ENCODE measurements around the gene PKDCC. TPM values are rescaled to one million over a fixed set of nuclear protein-coding genes. Genes with fewer than 3 reads are reported as not detected.
A peak's percentile ranks its signal among the peaks of the same experiment; 100 is the strongest.

Gene PKDCC
- total RNA-seq, 2 donors from 2014 or later, result 11.1 to 61.4 TPM

DNA sequence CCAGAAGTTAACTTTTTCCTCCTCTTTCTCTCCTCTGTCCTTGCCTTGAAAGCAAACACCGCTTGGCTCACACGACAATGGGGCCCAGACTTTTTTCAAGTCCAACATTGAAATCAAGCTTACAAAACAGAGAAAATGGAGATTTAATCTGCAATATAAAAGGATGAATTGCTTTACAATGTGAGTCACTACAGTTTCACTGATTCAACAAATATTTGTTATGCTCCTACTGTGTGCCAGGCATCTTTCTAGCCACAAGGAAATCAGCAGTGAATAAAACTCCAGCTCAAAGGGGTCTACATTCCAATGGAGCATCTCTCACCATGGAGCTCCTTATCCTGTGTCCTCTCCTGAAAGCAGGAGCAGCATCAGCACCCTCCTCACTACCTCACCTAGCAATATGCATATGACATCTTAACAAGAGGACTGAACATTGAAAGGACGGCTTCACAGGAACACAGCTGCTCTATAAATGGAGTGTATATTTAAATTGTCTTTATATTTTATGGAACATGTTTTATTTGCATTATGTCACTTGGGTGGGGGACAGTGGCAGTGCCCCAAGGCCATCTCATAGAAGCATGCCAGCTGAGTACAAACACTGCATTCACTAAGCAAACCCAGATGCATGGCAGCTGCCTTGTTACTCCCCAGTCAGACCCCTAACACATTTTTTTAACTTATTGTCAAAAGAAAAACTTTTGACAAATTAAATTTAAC lies 39.5 kb downstream of the PKDCC start:
- no peaks in the 10 kb centered on the region for H3K27me3 ChIP-seq (replicated peaks; ENCODE audit: insufficient read depth)
- no peak overlapping the region for H3K27ac ChIP-seq
- H3K9me3 ChIP-seq, result no peaks in the 10 kb centered on the region
- intact Hi-C loops (cut with DNase I), result loop anchor here (2.0 to 10.0 kb wide), 4 partner anchors 40 to 232 kb away; partner anchors contain the start of gene PKDCC
- TF ChIP-seq POLR2A (IDR thresholded peaks at IDR 0.05), result no peak
- TF ChIP-seq POLR2AphosphoS5 (IDR thresholded peaks at IDR 0.05), result no peak
- TF ChIP-seq, protein P1, sequence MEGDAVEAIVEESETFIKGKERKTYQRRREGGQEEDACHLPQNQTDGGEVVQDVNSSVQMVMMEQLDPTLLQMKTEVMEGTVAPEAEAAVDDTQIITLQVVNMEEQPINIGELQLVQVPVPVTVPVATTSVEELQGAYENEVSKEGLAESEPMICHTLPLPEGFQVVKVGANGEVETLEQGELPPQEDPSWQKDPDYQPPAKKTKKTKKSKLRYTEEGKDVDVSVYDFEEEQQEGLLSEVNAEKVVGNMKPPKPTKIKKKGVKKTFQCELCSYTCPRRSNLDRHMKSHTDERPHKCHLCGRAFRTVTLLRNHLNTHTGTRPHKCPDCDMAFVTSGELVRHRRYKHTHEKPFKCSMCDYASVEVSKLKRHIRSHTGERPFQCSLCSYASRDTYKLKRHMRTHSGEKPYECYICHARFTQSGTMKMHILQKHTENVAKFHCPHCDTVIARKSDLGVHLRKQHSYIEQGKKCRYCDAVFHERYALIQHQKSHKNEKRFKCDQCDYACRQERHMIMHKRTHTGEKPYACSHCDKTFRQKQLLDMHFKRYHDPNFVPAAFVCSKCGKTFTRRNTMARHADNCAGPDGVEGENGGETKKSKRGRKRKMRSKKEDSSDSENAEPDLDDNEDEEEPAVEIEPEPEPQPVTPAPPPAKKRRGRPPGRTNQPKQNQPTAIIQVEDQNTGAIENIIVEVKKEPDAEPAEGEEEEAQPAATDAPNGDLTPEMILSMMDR (IDR thresholded peaks at IDR 0.05), result no peak
- WGBS, result 62% methylated on average over 3 of the region's 3 CpGs
- DNase-seq (ENCODE audit: low spot score), result no peak
- no peak overlapping the region for H3K4me3 ChIP-seq
- H3K4me1 ChIP-seq (replicated peaks), result peaks cover 7% of the 10 kb centered on the region
- H3K36me3 ChIP-seq, result no peaks in the 10 kb centered on the region

DNA sequence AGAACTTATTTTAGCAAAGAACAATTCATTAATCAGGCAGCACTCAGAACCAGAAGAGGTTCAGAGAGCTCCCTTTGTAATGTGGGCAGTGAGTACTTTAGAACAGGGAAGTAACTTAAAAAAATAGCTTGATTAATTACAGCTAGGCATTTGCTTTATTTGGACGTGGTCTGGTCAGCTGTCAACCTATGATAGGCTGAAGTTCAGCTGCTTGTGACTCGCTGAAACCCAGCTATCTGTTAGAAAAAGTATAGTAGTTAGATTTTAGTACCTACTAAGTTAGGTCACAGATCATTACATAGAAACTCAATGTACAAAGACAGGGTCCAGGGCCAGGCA lies 40.0 kb downstream of the PKDCC start:
- 70% methylated on average over 2 of the region's 2 CpGs for WGBS
- intact Hi-C loops (cut with DNase I), result loop anchor here (2.0 to 10.0 kb wide), 4 partner anchors 41 to 233 kb away; partner anchors contain the start of gene PKDCC

DNA sequence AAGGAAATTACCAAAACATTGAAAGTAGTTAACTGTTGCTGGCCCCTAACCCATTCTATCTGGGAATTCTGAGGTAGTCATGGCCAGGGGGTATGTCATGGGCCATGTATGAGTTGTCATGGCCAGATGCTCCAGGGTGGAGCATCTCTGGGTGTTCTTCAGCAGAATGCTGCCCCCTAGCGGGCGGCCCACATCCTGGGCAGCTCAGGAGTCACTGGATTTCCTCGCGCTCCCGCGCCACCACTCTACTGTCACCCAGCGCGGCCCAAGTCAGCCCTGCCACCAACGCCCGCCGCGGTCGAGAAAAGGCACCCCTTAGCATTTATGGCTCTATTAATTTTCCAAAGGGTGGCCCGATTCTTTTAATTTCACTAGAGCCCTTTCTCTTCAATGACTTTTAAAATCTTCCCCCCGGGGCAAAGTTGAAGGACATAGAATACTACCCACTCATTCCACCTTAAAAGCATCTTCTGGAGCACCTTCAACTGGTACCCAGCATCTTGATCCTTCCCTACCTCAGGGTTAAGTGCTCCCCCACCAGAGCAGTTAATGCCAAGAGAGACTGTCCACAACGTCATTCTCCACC lies 41.6 kb downstream of the PKDCC start:
- 82% methylated on average over 16 of the region's 16 CpGs for WGBS
- Histone ChIP-seq H3K27ac (no peak overlapping the region), H3K4me3 (no peak overlapping the region), H3K27me3 (replicated peaks; ENCODE audit: insufficient read depth) (no peaks in the 10 kb centered on the region), H3K36me3 (no peaks in the 10 kb centered on the region), H3K4me1 (replicated peaks) (peaks cover 2% of the 10 kb centered on the region), H3K9me3 (no peaks in the 10 kb centered on the region)
- no peak for DNase-seq (ENCODE audit: low spot score)
- no peak for TF ChIP-seq POLR2A (IDR thresholded peaks at IDR 0.05)
- TF ChIP-seq POLR2AphosphoS5 (IDR thresholded peaks at IDR 0.05), result no peak
- TF ChIP-seq, protein P1 (IDR thresholded peaks at IDR 0.05), result peak in 1 of 4 experiments; percentile 19
- intact Hi-C loops (cut with DNase I), result loop anchor here (5.0 to 10.0 kb wide), 2 partner anchors 42 to 125 kb away; partner anchors contain the start of gene PKDCC

More for the DNA sequence above, 40.0 kb downstream of the PKDCC start:
- Histone ChIP-seq H3K27me3 (replicated peaks; ENCODE audit: insufficient read depth) (no peaks in the 10 kb centered on the region), H3K36me3 (no peaks in the 10 kb centered on the region), H3K9me3 (no peaks in the 10 kb centered on the region), H3K4me3 (no peak overlapping the region), H3K4me1 (replicated peaks) (peaks cover 7% of the 10 kb centered on the region), H3K27ac (no peak overlapping the region)
- DNase-seq (ENCODE audit: low spot score), result no peak
- TF ChIP-seq, protein P1 (IDR thresholded peaks at IDR 0.05), result no peak
- no peak for TF ChIP-seq POLR2AphosphoS5 (IDR thresholded peaks at IDR 0.05)
- TF ChIP-seq POLR2A (IDR thresholded peaks at IDR 0.05), result no peak

DNA sequence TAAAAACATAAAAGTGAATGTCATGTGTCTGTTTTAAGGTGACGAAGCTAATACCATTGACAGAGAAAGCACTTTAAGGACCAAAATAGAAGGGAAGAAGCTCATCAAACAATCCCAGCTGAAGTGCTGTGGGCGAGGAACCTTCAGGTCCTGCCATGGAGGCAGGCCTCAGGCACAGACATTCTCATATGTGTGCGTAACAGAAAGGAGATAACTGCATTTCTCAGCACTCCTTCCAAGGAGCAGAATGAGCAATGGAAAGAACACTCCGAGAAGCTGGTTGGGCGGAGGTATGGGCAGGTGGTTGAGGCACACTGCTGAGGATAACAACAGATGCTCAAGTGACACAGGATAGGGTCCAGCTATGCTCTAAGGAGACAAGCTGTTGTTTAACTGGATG lies 42.4 kb downstream of the PKDCC start:
- no peak for DNase-seq (ENCODE audit: low spot score)
- no peak for TF ChIP-seq POLR2AphosphoS5 (IDR thresholded peaks at IDR 0.05)
- TF ChIP-seq, protein P1 (IDR thresholded peaks at IDR 0.05), result no peak
- no peak overlapping the region for H3K4me3 ChIP-seq
- H3K9me3 ChIP-seq, result no peaks in the 10 kb centered on the region
- intact Hi-C loops (cut with DNase I), result loop anchor here (10.0 kb wide), 1 partner anchor 275 kb away; the partner anchor contains the start of gene COX7A2L
- 93% methylated on average over 5 of the region's 5 CpGs for WGBS
- H3K27me3 ChIP-seq (replicated peaks; ENCODE audit: insufficient read depth), result no peaks in the 10 kb centered on the region
- H3K36me3 ChIP-seq, result no peaks in the 10 kb centered on the region
- no peaks in the 10 kb centered on the region for H3K4me1 ChIP-seq (replicated peaks)
- no peak overlapping the region for H3K27ac ChIP-seq
